Renal cortical epithelial cell (primary cell): ENCODE measurements around the gene CA12. TPM values are rescaled to one million over a fixed set of nuclear protein-coding genes. Genes with fewer than 3 reads are reported as not detected.
"Not testable (repeated sequence)": the region's sequence is repeated elsewhere in the genome, so short reads cannot be mapped to it uniquely, and the experiment has no call there.

ENCODE experiments used
- DNase-seq: peaks from one replicate; pipeline ENCODE4 v3.0.0-alpha.2; 2011; ENCODE audit warnings: low read depth
- total RNA-seq: library from RNA; depleted of rRNA; stranded (reverse); fragments of >200 nt; gene quantifications from 2 replicates; pipeline ENCODE4 v1.2.3, GENCODE V29; 2014

The CA12 gene
- total RNA-seq = 19.6 and 26.4 TPM in 2 replicates

GRCh38 chr15:63381301-63382204, at the start of gene CA12:
Gene CA12 (minus strand): TSS chr15:63381846. CDS start chr15:63381720, 126 bp downstream.
- peak; percentile 43 for DNase-seq

- DNase-seq = no peak
Observed at GRCh38 chr15:63430766-63431451, 49.3 kb upstream of the CA12 start.

- DNase-seq = no peak
Observed at GRCh38 chr15:63426552-63426951, 44.9 kb upstream of the CA12 start.

GRCh38 chr15:63425426-63425985, 43.9 kb upstream of the CA12 start:
- no peak for DNase-seq

GRCh38 chr15:63422891-63423590, 41.4 kb upstream of the CA12 start:
- no peak for DNase-seq

- no peak for DNase-seq
Observed at GRCh38 chr15:63421433-63421832, 39.8 kb upstream of the CA12 start.

GRCh38 chr15:63420333-63420747, 38.7 kb upstream of the CA12 start:
- peak; percentile 82 for DNase-seq

- no peak for DNase-seq
Observed at GRCh38 chr15:63418811-63419210, 37.2 kb upstream of the CA12 start.

GRCh38 chr15:63417721-63418120, 36.1 kb upstream of the CA12 start:
- DNase-seq = no peak

GRCh38 chr15:63417274-63417673, 35.6 kb upstream of the CA12 start:
- DNase-seq = not testable (repeated sequence)

GRCh38 chr15:63414474-63415120, 33.0 kb upstream of the CA12 start:
- DNase-seq = no peak

- no peak for DNase-seq
Observed at GRCh38 chr15:63412551-63412950, 30.9 kb upstream of the CA12 start.

GRCh38 chr15:63411866-63412265, 30.2 kb upstream of the CA12 start:
- no peak for DNase-seq

- no peak for DNase-seq
Observed at GRCh38 chr15:63409179-63409578, 27.5 kb upstream of the CA12 start.

GRCh38 chr15:63408524-63408923, 26.9 kb upstream of the CA12 start:
- no peak for DNase-seq

- no peak for DNase-seq
Observed at GRCh38 chr15:63407612-63408011, 26.0 kb upstream of the CA12 start.

GRCh38 chr15:63405683-63406390, 24.2 kb upstream of the CA12 start:
- DNase-seq = no peak

GRCh38 chr15:63405159-63405558, 23.5 kb upstream of the CA12 start:
- no peak for DNase-seq

GRCh38 chr15:63403254-63403945, 21.8 kb upstream of the CA12 start:
- DNase-seq = no peak
